ENCODE results near the gene MASP1. TPM values are rescaled to one million over a fixed set of nuclear protein-coding genes. Genes with fewer than 3 reads are reported as not detected.

The MASP1 gene
- total RNA-seq, 2 donors from 2014 or later: 1.9 to 2.6 TPM

DNA sequence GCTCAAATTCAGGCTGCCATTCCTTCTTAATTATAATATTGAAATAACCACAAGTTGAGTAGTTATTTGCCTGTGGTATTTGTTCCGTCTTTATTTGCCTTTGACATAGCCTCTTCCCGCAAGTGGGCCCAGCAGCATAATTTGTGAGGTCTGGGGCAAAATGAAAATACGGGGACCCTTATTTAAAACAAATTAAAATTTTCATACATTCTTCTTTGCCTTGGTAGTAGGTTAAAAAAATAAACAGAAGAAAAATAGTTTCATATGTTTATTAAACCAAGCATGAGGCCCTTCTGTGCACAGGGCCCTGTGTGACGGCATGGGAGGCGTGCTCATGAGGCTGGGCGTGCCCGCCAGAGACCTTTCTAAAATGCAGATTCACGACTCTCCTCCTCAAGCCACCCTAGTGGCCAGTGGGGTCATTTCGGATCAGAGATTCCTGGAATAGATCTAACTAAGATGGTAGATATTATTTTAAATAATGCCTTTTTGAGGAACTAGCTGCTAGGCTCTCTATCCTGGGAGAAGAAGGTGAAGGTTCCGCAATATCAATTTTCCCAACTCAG, 35.4 kb downstream of the MASP1 start:
- no peaks in the 10 kb centered on the region for H3K36me3 ChIP-seq
- TF ChIP-seq CTCF (IDR thresholded peaks at IDR 0.05): no peak
- ATAC-seq (ENCODE audit: insufficient number of reproducible peaks, low FRiP score, low read depth): no peak
- no peak overlapping the region for H3K27ac ChIP-seq
- no peaks in the 10 kb centered on the region for H3K27me3 ChIP-seq (replicated peaks; ENCODE audit: insufficient read depth)
- H3K4me1 ChIP-seq (ENCODE audit: control insufficient read depth in 1 of 2, low read depth in 2 of 2): no peaks in the 10 kb centered on the region
- no peak overlapping the region for H3K4me3 ChIP-seq
- no peaks in the 10 kb centered on the region for H3K9me3 ChIP-seq
- DNase-seq (ENCODE audit: low spot score): no peak

DNA sequence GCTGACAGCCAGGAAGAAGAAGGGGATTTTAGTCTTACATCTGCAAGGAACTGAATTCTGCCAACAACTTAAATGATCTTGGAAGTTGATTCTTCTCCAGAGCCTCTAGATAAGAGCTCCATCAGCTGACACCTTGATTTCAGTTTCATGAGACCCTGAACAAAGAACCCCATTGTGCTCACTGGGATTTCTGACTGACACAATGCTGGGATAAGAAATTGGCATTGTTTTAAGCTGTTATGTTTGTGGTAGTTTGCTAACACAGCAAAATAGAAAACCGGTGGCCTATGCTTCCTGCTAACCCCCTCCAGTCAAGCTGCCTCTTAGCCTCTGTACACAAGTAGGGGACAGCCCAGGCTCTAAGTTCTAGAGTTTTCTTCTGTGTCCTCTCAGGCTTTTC, 36.2 kb downstream of the MASP1 start:
- DNase-seq (ENCODE audit: low spot score): no peak
- ATAC-seq (ENCODE audit: insufficient number of reproducible peaks, low FRiP score, low read depth): no peak
- Histone ChIP-seq H3K9me3 (no peaks in the 10 kb centered on the region), H3K27me3 (replicated peaks; ENCODE audit: insufficient read depth) (no peaks in the 10 kb centered on the region), H3K27ac (no peak overlapping the region), H3K36me3 (no peaks in the 10 kb centered on the region), H3K4me1 (ENCODE audit: control insufficient read depth in 1 of 2, low read depth in 2 of 2) (no peaks in the 10 kb centered on the region), H3K4me3 (no peak overlapping the region)
- no peak for TF ChIP-seq CTCF (IDR thresholded peaks at IDR 0.05)

- no peaks in the 10 kb centered on the region for H3K36me3 ChIP-seq
Measured at GRCh38 chr3:187252311-187252710, 39.2 kb downstream of the MASP1 start.

DNA sequence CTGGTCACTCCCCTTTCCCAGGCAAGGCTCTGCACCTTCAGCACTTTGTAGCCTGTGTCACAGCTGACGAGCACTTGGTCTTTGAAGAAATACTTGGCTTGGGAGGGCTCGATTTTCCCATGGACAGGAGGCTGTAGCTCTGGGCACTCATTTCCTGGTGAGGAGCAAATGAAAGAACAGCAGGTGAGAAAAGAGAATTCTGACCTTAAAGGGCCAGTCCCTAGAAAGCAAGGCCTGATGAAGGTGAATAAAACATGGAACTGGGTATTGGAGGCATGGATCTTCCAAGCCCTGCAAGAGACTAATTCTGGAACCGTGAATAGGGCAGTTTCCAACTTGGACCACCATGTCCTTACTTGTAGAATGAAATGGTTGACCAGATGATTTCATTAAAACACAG, 39.9 kb downstream of the MASP1 start:
- Histone ChIP-seq H3K27me3 (replicated peaks; ENCODE audit: insufficient read depth) (no peaks in the 10 kb centered on the region), H3K27ac (no peak overlapping the region), H3K36me3 (no peaks in the 10 kb centered on the region), H3K4me1 (ENCODE audit: control insufficient read depth in 1 of 2, low read depth in 2 of 2) (no peaks in the 10 kb centered on the region), H3K9me3 (no peaks in the 10 kb centered on the region), H3K4me3 (no peak overlapping the region)
- no peak for TF ChIP-seq CTCF (IDR thresholded peaks at IDR 0.05)
- no peak for ATAC-seq (ENCODE audit: insufficient number of reproducible peaks, low FRiP score, low read depth)
- no peak for DNase-seq (ENCODE audit: low spot score)

More at GRCh38 chr3:187252311-187252710, 39.2 kb downstream of the MASP1 start:
- DNase-seq (ENCODE audit: low spot score) (no peak), ATAC-seq (ENCODE audit: insufficient number of reproducible peaks, low FRiP score, low read depth) (no peak)
- TF ChIP-seq CTCF (IDR thresholded peaks at IDR 0.05): no peak
- Histone ChIP-seq H3K4me3 (no peak overlapping the region), H3K9me3 (no peaks in the 10 kb centered on the region), H3K27ac (no peak overlapping the region), H3K4me1 (ENCODE audit: control insufficient read depth in 1 of 2, low read depth in 2 of 2) (no peaks in the 10 kb centered on the region), H3K27me3 (replicated peaks; ENCODE audit: insufficient read depth) (no peaks in the 10 kb centered on the region)

DNA sequence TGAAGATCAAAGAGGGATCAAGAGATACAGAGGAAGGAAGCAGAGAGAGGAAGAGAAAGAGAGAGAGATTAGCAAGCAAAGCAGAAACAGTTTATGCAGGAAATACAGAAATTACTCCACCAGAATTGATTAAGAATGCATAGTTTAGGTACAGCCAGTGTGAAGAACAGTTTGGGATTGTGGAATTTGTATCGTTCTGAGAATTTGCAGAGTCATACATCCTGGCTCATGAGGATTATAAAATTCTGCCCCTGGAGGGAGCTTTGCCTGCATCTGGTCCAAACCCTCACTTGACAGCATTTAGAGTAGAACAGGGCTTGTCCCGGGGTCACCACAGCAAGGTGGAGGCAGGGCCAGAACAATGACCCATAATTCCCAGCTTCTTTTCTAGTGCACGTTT, 44.1 kb downstream of the MASP1 start:
- no peak for ATAC-seq (ENCODE audit: insufficient number of reproducible peaks, low FRiP score, low read depth)
- DNase-seq (ENCODE audit: low spot score): no peak

More for the DNA sequence above, 44.1 kb downstream of the MASP1 start:
- Histone ChIP-seq H3K27ac (no peak overlapping the region), H3K4me1 (ENCODE audit: control insufficient read depth in 1 of 2, low read depth in 2 of 2) (no peaks in the 10 kb centered on the region), H3K9me3 (no peaks in the 10 kb centered on the region), H3K36me3 (no peaks in the 10 kb centered on the region), H3K4me3 (no peak overlapping the region), H3K27me3 (replicated peaks; ENCODE audit: insufficient read depth) (no peaks in the 10 kb centered on the region)
- no peak for TF ChIP-seq CTCF (IDR thresholded peaks at IDR 0.05)

Measured in thoracic aorta (tissue), 2 donors.